Superior temporal gyrus (tissue), 1 donor: Measurements from ENCODE around the gene STPG3.

ENCODE experiments used
- DNase-seq: peaks from one replicate; pipeline ENCODE4 v3.0.0-alpha.2; 2016; ENCODE audit errors: extremely low spot score

STPG3 gene

DNA sequence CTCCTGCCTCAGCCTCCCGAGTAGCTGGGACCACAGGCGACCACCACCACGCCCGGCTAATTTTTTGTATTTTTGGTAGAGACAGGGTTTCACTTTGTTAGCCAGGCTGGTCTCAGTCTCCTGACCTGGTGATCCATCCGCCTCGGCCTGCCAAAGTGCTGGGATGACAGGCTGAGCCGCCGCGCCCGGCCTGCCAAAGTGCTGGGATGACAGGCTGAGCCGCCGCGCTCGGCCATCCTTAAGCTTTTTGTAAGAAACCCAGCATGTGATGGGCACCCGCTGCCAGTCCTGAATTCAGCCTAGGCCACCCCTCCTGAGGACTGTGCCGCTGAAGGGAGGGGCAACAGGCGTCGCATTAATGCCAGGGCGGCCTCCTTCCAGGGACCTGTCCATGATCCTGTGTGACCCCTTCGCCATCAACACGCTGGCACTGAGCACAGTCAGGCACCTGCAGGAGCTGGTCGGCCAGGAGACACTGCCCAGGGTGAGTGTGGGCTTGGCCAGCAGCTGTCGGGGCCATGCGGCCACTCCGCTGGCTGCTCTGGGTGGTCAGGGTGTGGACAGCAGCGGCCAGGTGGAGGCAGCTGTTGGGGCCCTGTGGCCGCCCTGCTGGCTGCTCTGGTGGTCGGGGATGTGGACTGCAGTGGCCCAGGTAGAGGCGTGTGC, 14.5 kb downstream of the STPG3 start:
- DNase-seq: no peak

- no peak for DNase-seq
Measured at GRCh38 chr9:137266162-137266527, 15.1 kb downstream of the STPG3 start.

GRCh38 chr9:137266585-137267453, 15.7 kb downstream of the STPG3 start:
- no peak for DNase-seq

- no peak for DNase-seq
Measured at GRCh38 chr9:137267933-137268355, 16.9 kb downstream of the STPG3 start.

- no peak for DNase-seq
Measured at GRCh38 chr9:137268538-137269201, 17.6 kb downstream of the STPG3 start.

- no peak for DNase-seq
Measured at GRCh38 chr9:137269231-137269772, 18.2 kb downstream of the STPG3 start.

DNA sequence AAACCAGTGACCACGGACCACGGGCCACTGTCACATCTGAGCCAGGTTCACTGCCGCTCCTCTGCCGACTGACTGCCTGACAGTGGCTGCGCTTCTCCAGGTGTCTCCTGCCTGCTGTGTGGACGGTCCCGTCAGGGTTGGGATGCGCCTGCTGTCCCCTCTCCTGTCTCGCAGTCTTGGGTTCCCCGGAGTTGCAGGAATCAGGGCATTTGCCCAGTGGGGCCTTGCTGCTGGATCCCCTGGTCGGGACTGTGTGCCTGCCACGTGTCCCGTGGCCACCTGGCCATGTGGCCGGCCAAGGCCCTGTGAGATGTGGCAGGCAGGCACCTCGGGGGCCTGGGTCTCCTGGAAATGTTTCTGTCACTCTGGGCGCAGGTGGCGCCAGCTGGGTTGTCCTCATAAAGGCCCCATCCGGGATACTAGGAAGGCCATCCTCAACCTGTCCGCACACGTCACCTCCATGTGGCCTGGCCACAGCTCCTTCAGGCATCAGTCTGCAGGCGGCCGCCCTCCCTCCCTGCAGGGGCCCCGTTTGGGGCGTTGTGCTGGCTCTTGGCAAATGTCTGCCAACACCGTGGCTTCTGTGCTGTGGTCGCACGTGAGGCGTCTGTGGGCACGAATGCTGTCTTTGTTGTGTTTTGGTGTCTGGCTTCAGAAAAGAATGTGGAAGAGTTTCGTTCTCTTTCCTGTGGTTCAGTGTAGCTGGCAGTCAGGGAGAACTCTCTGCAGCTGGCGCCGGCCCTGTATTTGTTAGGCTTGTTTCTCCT, 20.0 kb downstream of the STPG3 start:
- DNase-seq: no peak

DNA sequence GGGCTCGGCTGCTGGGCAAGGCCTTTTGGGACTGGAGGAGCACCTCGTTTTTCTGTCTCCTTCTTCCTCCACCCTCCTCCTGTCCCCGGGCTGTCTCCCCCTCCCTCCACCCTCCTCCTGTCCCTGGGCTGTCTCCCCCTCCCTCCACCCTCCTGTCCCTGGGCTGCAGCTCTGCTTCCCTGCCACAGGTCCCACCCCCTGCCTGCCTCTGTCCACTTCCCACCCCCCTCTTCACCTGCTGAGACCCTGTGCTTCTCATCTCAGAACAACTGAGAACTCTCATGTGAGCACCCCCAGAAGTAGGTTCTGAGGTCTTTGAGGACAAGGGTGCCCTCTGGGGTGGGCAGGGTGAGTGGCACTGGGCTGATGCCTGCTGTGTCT, 20.6 kb downstream of the STPG3 start:
- DNase-seq: no peak

GRCh38 chr9:137272241-137273094, 21.4 kb downstream of the STPG3 start:
- DNase-seq: no peak

DNA sequence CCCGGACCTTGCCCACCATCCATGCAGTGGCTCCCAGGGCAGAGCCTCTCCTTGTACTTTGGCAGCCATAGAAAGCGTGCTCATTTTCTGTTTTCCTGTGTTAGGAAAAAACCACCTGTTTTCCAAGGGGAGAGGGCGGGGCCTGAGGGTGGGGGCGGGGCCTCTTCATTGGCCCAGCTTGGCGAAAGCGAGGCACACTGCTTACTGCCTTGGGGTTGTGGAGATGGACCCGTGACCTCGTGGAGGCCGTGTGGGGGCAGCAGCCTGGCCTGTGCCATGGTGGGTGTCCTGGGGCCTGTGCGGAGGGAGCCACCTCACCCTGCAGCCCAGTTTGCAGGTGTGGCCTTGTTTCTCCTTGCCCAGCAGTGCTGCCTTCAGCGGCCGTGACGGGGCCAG, 22.0 kb downstream of the STPG3 start:
- no peak for DNase-seq

DNA sequence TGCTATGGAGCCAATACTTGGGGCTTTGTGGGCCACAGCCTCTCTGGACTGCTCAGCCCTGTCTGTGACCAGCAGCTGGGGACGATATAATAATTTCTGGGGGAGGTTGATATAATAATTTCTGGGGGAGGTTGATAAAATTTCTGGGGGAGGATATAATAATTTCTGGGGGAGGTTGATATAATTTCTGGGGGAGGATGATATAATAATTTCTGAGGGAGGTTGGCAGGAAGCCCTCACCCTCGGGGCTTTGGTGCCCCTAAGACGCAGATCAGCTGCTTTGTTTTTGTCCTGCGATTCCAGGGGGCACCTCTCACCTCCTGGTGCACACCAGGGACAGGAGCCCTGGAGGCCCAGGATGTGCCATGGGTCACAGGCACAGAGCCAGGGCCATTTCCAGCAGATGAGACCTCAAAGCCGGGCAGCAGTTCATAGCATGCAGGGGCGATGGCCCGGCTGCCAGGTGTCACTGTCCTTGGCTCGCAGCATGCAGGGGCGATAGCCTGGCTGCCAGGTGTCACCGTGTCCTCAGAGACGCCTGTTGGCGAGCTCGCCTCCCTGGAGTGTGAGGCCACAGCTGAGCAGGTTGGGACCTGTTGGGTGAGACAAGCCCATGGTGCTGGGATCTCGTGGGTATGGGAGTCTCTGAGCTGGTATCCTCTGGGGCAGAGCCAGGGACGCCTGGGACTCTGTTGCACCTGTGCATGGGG, 22.7 kb downstream of the STPG3 start:
- no peak for DNase-seq

DNA sequence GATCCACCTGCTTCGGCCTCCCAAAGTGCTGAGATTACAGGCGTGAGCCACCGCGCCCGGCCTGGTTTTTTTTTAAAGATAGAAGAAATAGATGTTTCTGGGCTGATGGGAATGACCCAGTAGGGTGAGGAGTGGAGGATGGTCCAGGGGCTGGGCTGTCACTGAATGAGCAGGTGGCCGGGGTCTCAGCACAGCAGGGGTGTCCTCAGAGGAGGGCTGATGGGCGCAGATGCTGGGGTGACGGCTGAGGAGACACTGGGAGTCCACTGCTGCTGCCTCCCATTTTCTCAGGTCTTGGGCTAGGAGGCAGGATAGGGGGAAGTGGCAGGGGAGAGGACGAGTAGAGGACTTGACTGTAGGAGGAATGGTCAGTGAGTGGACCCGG, 24.1 kb downstream of the STPG3 start:
- no peak for DNase-seq

GRCh38 chr9:137275588-137276472, 24.7 kb downstream of the STPG3 start:
- no peak for DNase-seq

- DNase-seq: no peak
Measured at GRCh38 chr9:137276473-137277328, 25.6 kb downstream of the STPG3 start.

GRCh38 chr9:137277329-137278041, 26.4 kb downstream of the STPG3 start, which contains the start of gene TOR4A:
Gene TOR4A (plus strand): TSS chr9:137277726. CDS start chr9:137278690, 964 bp downstream.
- no peak for DNase-seq

DNA sequence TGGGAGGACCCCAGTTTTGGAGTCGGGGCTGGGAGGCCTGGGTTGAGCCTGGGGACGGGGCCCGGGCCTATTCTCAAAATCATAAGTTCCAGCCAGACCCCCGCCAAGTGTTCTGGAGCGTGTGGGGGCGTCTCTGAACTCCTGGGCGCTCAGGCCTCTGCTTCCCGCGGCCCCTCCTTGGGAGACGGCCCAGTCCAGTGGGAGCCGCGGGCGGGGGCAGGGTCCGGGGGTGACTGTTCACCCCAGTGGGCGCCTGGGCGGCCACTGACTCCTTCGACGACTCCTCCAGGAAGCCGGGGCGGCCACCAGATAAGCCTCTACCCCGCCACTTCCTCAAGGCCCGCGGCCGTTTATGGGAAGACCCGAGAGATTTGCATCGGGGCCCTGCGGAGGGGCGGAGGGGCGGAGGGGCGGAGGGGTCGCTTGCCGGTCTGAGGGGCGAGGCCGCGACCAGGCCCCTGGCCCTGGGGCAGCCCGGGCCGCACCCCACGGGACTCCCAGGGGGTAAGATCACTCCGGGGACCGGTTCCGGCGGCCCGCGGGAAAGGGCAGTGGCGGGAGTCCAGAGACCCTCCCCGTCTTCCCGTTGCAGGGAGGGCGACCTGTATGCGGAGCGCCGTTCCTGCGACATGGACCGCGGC, 27.1 kb downstream of the STPG3 start:
- DNase-seq: no peak
